ENCODE data around the gene LY6G6C. TPM values are rescaled to one million over a fixed set of nuclear protein-coding genes. Genes with fewer than 3 reads are reported as not detected.
A peak's percentile ranks its signal among the peaks of the same experiment; 100 is the strongest.

The LY6G6C gene
- total and polyA plus RNA-seq, 7 experiments from 2014 or later = 1.2 TPM; not detected in 6

GRCh38 chr6:31677955-31678354 is 43.6 kb downstream of the LY6G6C start:
- Histone ChIP-seq H3K27ac (ENCODE audit: low read depth, low read length) (no peak overlapping the region), H3K4me1 (ENCODE audit: control insufficient read depth in 2 of 2, insufficient read depth in 2 of 2, low read length in 2 of 2) (peaks cover 15 to 16% of the 10 kb centered on the region in 2 donors), H3K4me3 (ENCODE audit: low read length) (no peak overlapping the region), H3K9me3 (ENCODE audit: control insufficient read depth in 2 of 3, low read length in 3 of 3) (no peaks in the 10 kb centered on the region), H3K36me3 (ENCODE audit: control insufficient read depth in 2 of 3, insufficient read depth in 3 of 3, low read length in 3 of 3) (peaks cover 0 to 9% (median 0%) of the 10 kb centered on the region in 3 experiments), H3K27me3 (ENCODE audit: control insufficient read depth in 2 of 2, insufficient read depth in 2 of 2, low read length in 2 of 2) (no peaks in the 10 kb centered on the region)
- Mint-ChIP-seq H3K36me3 (peaks cover 0 to 4% (median 0%) of the 10 kb centered on the region in 5 donors), H3K27ac (peak overlapping the region in 4 of 9 donors; percentile 1 to 61 (median 18)), H3K9me3 (peaks cover 0 to 1% (median 0%) of the 10 kb centered on the region in 11 donors), H3K4me3 (no peak overlapping the region), H3K27me3 (no peaks in the 10 kb centered on the region), H3K4me1 (peaks cover 14 to 32% (median 18%) of the 10 kb centered on the region in 7 donors)
- intact Hi-C loops (cut with micrococcal nuclease) = no loop called here
- no peak for ATAC-seq
- DNase-seq = no peak
- ChIA-PET CTCF (interaction anchor here (1.4 kb wide), 1 partner anchor 153 kb away, joined by 3 read pairs; no protein-coding TSS in a partner anchor), POLR2A (interaction anchor here (0.7 kb wide), 1 partner anchor 26 kb away, joined by 3 read pairs; the partner anchor contains the start of gene BAG6)

- Mint-ChIP-seq H3K4me3 (no peak overlapping the region), H3K27me3 (no peaks in the 10 kb centered on the region), H3K27ac (peak overlapping the region in 5 of 9 donors; percentile 28 to 86 (median 63)), H3K36me3 (peaks cover 0 to 9% (median 7%) of the 10 kb centered on the region in 5 donors), H3K4me1 (peaks cover 14 to 32% (median 17%) of the 10 kb centered on the region in 7 donors), H3K9me3 (peaks cover 0 to 1% (median 0%) of the 10 kb centered on the region in 11 donors)
- no peak for ATAC-seq
- intact Hi-C loops (cut with micrococcal nuclease) = no loop called here
- no peak overlapping the region for H3K27ac ChIP-seq (ENCODE audit: low read depth, low read length)
- peaks cover 15 to 16% of the 10 kb centered on the region in 2 donors for H3K4me1 ChIP-seq (ENCODE audit: control insufficient read depth in 2 of 2, insufficient read depth in 2 of 2, low read length in 2 of 2)
- DNase-seq = no peak
- ChIA-PET POLR2A (interaction anchor here (0.7 kb wide), 1 partner anchor 119 kb away, joined by 3 read pairs; no protein-coding TSS in a partner anchor), CTCF (interaction anchor here (1.4 kb wide), 1 partner anchor 154 kb away, joined by 3 read pairs; no protein-coding TSS in a partner anchor)
- no peaks in the 10 kb centered on the region for H3K27me3 ChIP-seq (ENCODE audit: control insufficient read depth in 2 of 2, insufficient read depth in 2 of 2, low read length in 2 of 2)
- peaks cover 0 to 18% (median 0%) of the 10 kb centered on the region in 3 experiments for H3K36me3 ChIP-seq (ENCODE audit: control insufficient read depth in 2 of 3, insufficient read depth in 3 of 3, low read length in 3 of 3)
- no peak overlapping the region for H3K4me3 ChIP-seq (ENCODE audit: low read length)
- no peaks in the 10 kb centered on the region for H3K9me3 ChIP-seq (ENCODE audit: control insufficient read depth in 2 of 3, low read length in 3 of 3)
These were observed 44.6 kb downstream of the LY6G6C start for GRCh38 chr6:31676904-31677303.

- peak overlapping the region in 6 of 9 donors; percentile 28 to 86 (median 58) for H3K27ac Mint-ChIP-seq
- POLR2A ChIA-PET = interaction anchor here (0.8 to 1.4 kb wide), 2 partner anchors 27 to 35 kb away, joined by 3 read pairs; partner anchors contain the start of gene ABHD16A
- H3K27me3 ChIP-seq (ENCODE audit: control insufficient read depth in 2 of 2, insufficient read depth in 2 of 2, low read length in 2 of 2) = no peaks in the 10 kb centered on the region
- peaks cover 0 to 23% (median 0%) of the 10 kb centered on the region in 3 experiments for H3K36me3 ChIP-seq (ENCODE audit: control insufficient read depth in 2 of 3, insufficient read depth in 3 of 3, low read length in 3 of 3)
- H3K4me3 Mint-ChIP-seq = no peak overlapping the region
- DNase-seq (no peak), ATAC-seq (no peak)
- H3K4me3 ChIP-seq (ENCODE audit: low read length) = no peak overlapping the region
- no peaks in the 10 kb centered on the region for H3K27me3 Mint-ChIP-seq
- intact Hi-C loops (cut with micrococcal nuclease) = no loop called here
- H3K4me1 ChIP-seq (ENCODE audit: control insufficient read depth in 2 of 2, insufficient read depth in 2 of 2, low read length in 2 of 2) = peaks cover 11 to 12% of the 10 kb centered on the region in 2 donors
- H3K36me3 Mint-ChIP-seq = peaks cover 0 to 13% (median 6%) of the 10 kb centered on the region in 5 donors
- H3K4me1 Mint-ChIP-seq = peaks cover 10 to 29% (median 14%) of the 10 kb centered on the region in 7 donors
- H3K9me3 Mint-ChIP-seq = peaks cover 0 to 1% (median 0%) of the 10 kb centered on the region in 11 donors
- CTCF ChIA-PET = no interaction called here
- no peak overlapping the region for H3K27ac ChIP-seq (ENCODE audit: low read depth, low read length)
- H3K9me3 ChIP-seq (ENCODE audit: control insufficient read depth in 2 of 3, low read length in 3 of 3) = no peaks in the 10 kb centered on the region
These were observed 45.1 kb downstream of the LY6G6C start for GRCh38 chr6:31676322-31676903.

- POLR2A ChIA-PET = interaction anchor here (0.6 to 2.5 kb wide), 3 partner anchors 17 to 1459 kb away, joined by 3 to 10 read pairs (median 3); partner anchors contain the start of gene BAG6
- H3K27ac ChIP-seq (ENCODE audit: low read depth, low read length) = no peak within 1 kb of the TSS
- H3K9me3 ChIP-seq (ENCODE audit: control insufficient read depth in 2 of 3, low read length in 3 of 3) = no peaks in the 10 kb centered on the region
- Mint-ChIP-seq H3K27me3 (peaks cover 0 to 2% (median 0%) of the 10 kb centered on the region in 5 donors), H3K27ac (peak within 1 kb of the TSS in 5 of 9 donors; percentile 32 to 64 (median 48)), H3K4me3 (peak within 1 kb of the TSS in 1 of 10 donors; percentile 20), H3K4me1 (peaks cover 8 to 38% (median 30%) of the 10 kb centered on the region in 7 donors), H3K9me3 (peaks cover 0 to 3% (median 0%) of the 10 kb centered on the region in 11 donors), H3K36me3 (peaks cover 7 to 42% (median 17%) of the 10 kb centered on the region in 5 donors)
- no peaks in the 10 kb centered on the region for H3K27me3 ChIP-seq (ENCODE audit: control insufficient read depth in 2 of 2, insufficient read depth in 2 of 2, low read length in 2 of 2)
- CTCF ChIA-PET = no interaction called here
- intact Hi-C loops (cut with micrococcal nuclease) = loop anchor here (5.0 to 10.0 kb wide), 5 partner anchors 128 to 1745 kb away; partner anchors contain the start of genes CUTA (in 1 of the 2), HSD17B8 (in 1 of the 2), NELFE (in 1 of the 2) and PHF1 (in 1 of the 2)
- H3K36me3 ChIP-seq (ENCODE audit: control insufficient read depth in 2 of 3, insufficient read depth in 3 of 3, low read length in 3 of 3) = peaks cover 13 to 68% (median 24%) of the 10 kb centered on the region in 3 experiments
- DNase-seq (no peak), ATAC-seq (no peak)
- H3K4me3 ChIP-seq (ENCODE audit: low read length) = no peak within 1 kb of the TSS
- peaks cover 14 to 19% of the 10 kb centered on the region in 2 donors for H3K4me1 ChIP-seq (ENCODE audit: control insufficient read depth in 2 of 2, insufficient read depth in 2 of 2, low read length in 2 of 2)
These were observed 51.9 kb downstream of the LY6G6C start, which contains the start of gene LY6G5B for GRCh38 chr6:31669676-31670075. LY6G5B (plus strand) TSS chr6:31669976; CDS start chr6:31670951, 975 bp downstream.

Small RNAs within 50 kb of the gene (microRNA-seq; reads per million reads assigned to microRNA genes)
- not detected for gene MIR4646 (ENCODE audit: borderline microRNAs expressed)

Other genes starting within 250 kb of the LY6G6C start
Only the 30 nearest of the 41 such genes appear.
- gene LTA, start 149.5 kb downstream of the LY6G6C start, total RNA-seq = 100 to 1,000 TPM in 1 of 5 experiments, 10 to 100 TPM in 4; 12.3 to 110 (median 20.2) TPM
- 10 to 100 TPM; 24.0 to 27.5 TPM for gene LTA, start 149.5 kb downstream of the LY6G6C start, polyA plus RNA-seq
- gene TNF, start 146.2 kb downstream of the LY6G6C start, total RNA-seq = 100 to 1,000 TPM in 1 of 5 experiments, 10 to 100 TPM in 1, 1 to 10 TPM in 3; 5.4 to 125 (median 8.7) TPM
- 1 to 10 TPM in 1 of 2 donors, under 1 TPM in 1; 0.73 to 1.1 TPM for gene TNF, start 146.2 kb downstream of the LY6G6C start, polyA plus RNA-seq
- 1,000 to 10,000 TPM in 1 of 5 experiments, 100 to 1,000 TPM in 4; 370 to 1,909 (median 670) TPM for gene LTB, start 139.3 kb downstream of the LY6G6C start, total RNA-seq
- 1,000 to 10,000 TPM; 1,970 to 2,371 TPM for gene LTB, start 139.3 kb downstream of the LY6G6C start, polyA plus RNA-seq
- gene LST1, start 135.5 kb downstream of the LY6G6C start, total RNA-seq = 100 to 1,000 TPM in 2 of 5 experiments, 10 to 100 TPM in 3; 15.1 to 234 (median 32.0) TPM
- gene LST1, start 135.5 kb downstream of the LY6G6C start, polyA plus RNA-seq = 10 to 100 TPM in 1 of 2 donors, 1 to 10 TPM in 1; 8.4 to 15.3 TPM
- 10 to 100 TPM in 2 of 5 experiments, 1 to 10 TPM in 2, under 1 TPM in 1; 0.97 to 47.1 (median 6.7) TPM for gene NCR3, start 128.7 kb downstream of the LY6G6C start, total RNA-seq
- 10 to 100 TPM; 11.0 to 19.7 TPM for gene NCR3, start 128.7 kb downstream of the LY6G6C start, polyA plus RNA-seq
- gene AIF1, start 106.5 kb downstream of the LY6G6C start, total RNA-seq = 100 to 1,000 TPM in 1 of 5 experiments, 10 to 100 TPM in 4; 33.1 to 160 (median 62.0) TPM
- gene AIF1, start 106.5 kb downstream of the LY6G6C start, polyA plus RNA-seq = 100 to 1,000 TPM; 140 to 182 TPM
- 100 to 1,000 TPM; 203 to 238 (median 226) TPM for gene PRRC2A, start 101.0 kb downstream of the LY6G6C start, total RNA-seq
- 1 to 10 TPM; 3.9 to 8.2 TPM for gene PRRC2A, start 101.0 kb downstream of the LY6G6C start, polyA plus RNA-seq
- gene BAG6, start 69.1 kb downstream of the LY6G6C start, total RNA-seq = 100 to 1,000 TPM; 260 to 321 (median 280) TPM
- gene BAG6, start 69.1 kb downstream of the LY6G6C start, polyA plus RNA-seq = 10 to 100 TPM; 14.4 to 24.3 TPM
- gene APOM, start 65.9 kb downstream of the LY6G6C start, total RNA-seq = 1 to 10 TPM in 4 of 5 experiments, under 1 TPM in 1; 0.78 to 4.3 (median 2.8) TPM
- gene APOM, start 65.9 kb downstream of the LY6G6C start, polyA plus RNA-seq = 1 to 10 TPM; 3.8 to 5.0 TPM
- 10 to 100 TPM; 14.0 to 32.8 (median 23.2) TPM for gene C6orf47, start 61.0 kb downstream of the LY6G6C start, total RNA-seq
- 10 to 100 TPM; 22.3 to 33.7 TPM for gene C6orf47, start 61.0 kb downstream of the LY6G6C start, polyA plus RNA-seq
- 10 to 100 TPM; 12.8 to 35.1 (median 28.9) TPM for gene GPANK1, start 56.7 kb downstream of the LY6G6C start, total RNA-seq
- 10 to 100 TPM; 24.0 to 27.2 TPM for gene GPANK1, start 56.7 kb downstream of the LY6G6C start, polyA plus RNA-seq
- 100 to 1,000 TPM; 101 to 215 (median 133) TPM for gene CSNK2B, start 55.7 kb downstream of the LY6G6C start, total RNA-seq
- 100 to 1,000 TPM; 260 to 275 TPM for gene CSNK2B, start 55.7 kb downstream of the LY6G6C start, polyA plus RNA-seq
- gene LY6G5B, start 51.8 kb downstream of the LY6G6C start, total RNA-seq = 10 to 100 TPM; 27.7 to 51.0 (median 42.9) TPM
- not detected for gene LY6G5B, start 51.8 kb downstream of the LY6G6C start, polyA plus RNA-seq
- gene LY6G5C, start 40.7 kb downstream of the LY6G6C start, total RNA-seq = 1 to 10 TPM; 2.4 to 4.3 (median 3.1) TPM
- gene LY6G5C, start 40.7 kb downstream of the LY6G6C start, polyA plus RNA-seq = 10 to 100 TPM in 1 of 2 donors, 1 to 10 TPM in 1; 6.4 to 10.2 TPM
- 10 to 100 TPM; 60.1 to 71.7 (median 65.2) TPM for gene ABHD16A, start 18.4 kb downstream of the LY6G6C start, total RNA-seq
- gene ABHD16A, start 18.4 kb downstream of the LY6G6C start, polyA plus RNA-seq = 10 to 100 TPM; 31.1 to 42.5 TPM
- under 1 TPM in 1 of 5 experiments, not detected in 4; 0.56 TPM for gene LY6G6F, start 14.9 kb downstream of the LY6G6C start, total RNA-seq
- not detected for gene LY6G6F, start 14.9 kb downstream of the LY6G6C start, polyA plus RNA-seq
- not detected for gene LY6G6D, start 6.4 kb downstream of the LY6G6C start, total RNA-seq
- not detected for gene LY6G6D, start 6.4 kb downstream of the LY6G6C start, polyA plus RNA-seq
- gene MPIG6B, start 1.6 kb upstream of the LY6G6C start, total RNA-seq = 1 to 10 TPM in 1 of 5 experiments, under 1 TPM in 4; 0.12 to 4.7 (median 0.64) TPM
- gene MPIG6B, start 1.6 kb upstream of the LY6G6C start, polyA plus RNA-seq = 1 to 10 TPM in 1 of 2 donors, under 1 TPM in 1; 0.20 to 2.3 TPM
- 10 to 100 TPM in 2 of 5 experiments, 1 to 10 TPM in 3; 4.9 to 31.4 (median 7.1) TPM for gene DDAH2, start 7.6 kb upstream of the LY6G6C start, total RNA-seq
- 10 to 100 TPM; 13.1 to 15.3 TPM for gene DDAH2, start 7.6 kb upstream of the LY6G6C start, polyA plus RNA-seq
- gene CLIC1, start 14.8 kb upstream of the LY6G6C start, total RNA-seq = 100 to 1,000 TPM in 2 of 5 experiments, 10 to 100 TPM in 3; 29.3 to 494 (median 58.2) TPM
- 100 to 1,000 TPM; 102 to 122 TPM for gene CLIC1, start 14.8 kb upstream of the LY6G6C start, polyA plus RNA-seq
- gene MSH5, start 18.3 kb upstream of the LY6G6C start, total RNA-seq = 10 to 100 TPM; 10.3 to 52.2 (median 11.4) TPM
- gene MSH5, start 18.3 kb upstream of the LY6G6C start, polyA plus RNA-seq = 1 to 10 TPM in 1 of 2 donors, under 1 TPM in 1; 0.51 to 2.6 TPM
- 10 to 100 TPM in 1 of 5 experiments, 1 to 10 TPM in 4; 2.3 to 11.1 (median 3.3) TPM for gene SAPCD1, start 40.9 kb upstream of the LY6G6C start, total RNA-seq
- not detected for gene SAPCD1, start 40.9 kb upstream of the LY6G6C start, polyA plus RNA-seq
- 1 to 10 TPM in 3 of 5 experiments, under 1 TPM in 2; 0.53 to 4.5 (median 1.1) TPM for gene VWA7, start 55.6 kb upstream of the LY6G6C start, total RNA-seq
- not detected for gene VWA7, start 55.6 kb upstream of the LY6G6C start, polyA plus RNA-seq
- 10 to 100 TPM; 34.3 to 84.2 (median 53.2) TPM for gene VARS1, start 74.0 kb upstream of the LY6G6C start, total RNA-seq
- gene VARS1, start 74.0 kb upstream of the LY6G6C start, polyA plus RNA-seq = 10 to 100 TPM; 32.2 to 44.8 TPM
- gene LSM2, start 85.2 kb upstream of the LY6G6C start, total RNA-seq = 10 to 100 TPM; 22.9 to 94.5 (median 29.2) TPM
- 10 to 100 TPM; 58.9 to 67.9 TPM for gene LSM2, start 85.2 kb upstream of the LY6G6C start, polyA plus RNA-seq
- gene HSPA1L, start 93.5 kb upstream of the LY6G6C start, total RNA-seq = 1 to 10 TPM; 3.3 to 5.5 (median 4.7) TPM
- gene HSPA1L, start 93.5 kb upstream of the LY6G6C start, polyA plus RNA-seq = 1 to 10 TPM; 2.3 to 3.6 TPM
- gene HSPA1A, start 93.8 kb upstream of the LY6G6C start, total RNA-seq = 100 to 1,000 TPM in 1 of 5 experiments, 10 to 100 TPM in 3, 1 to 10 TPM in 1; 6.7 to 125 (median 30.3) TPM
- 10 to 100 TPM; 26.0 to 52.5 TPM for gene HSPA1A, start 93.8 kb upstream of the LY6G6C start, polyA plus RNA-seq
- gene HSPA1B, start 106.0 kb upstream of the LY6G6C start, total RNA-seq = 10 to 100 TPM in 4 of 5 experiments, 1 to 10 TPM in 1; 8.6 to 68.9 (median 28.9) TPM
- gene HSPA1B, start 106.0 kb upstream of the LY6G6C start, polyA plus RNA-seq = 1 to 10 TPM; 2.8 to 3.6 TPM
- 10 to 100 TPM; 18.6 to 35.0 (median 20.1) TPM for gene NEU1, start 141.1 kb upstream of the LY6G6C start, total RNA-seq
- gene NEU1, start 141.1 kb upstream of the LY6G6C start, polyA plus RNA-seq = 10 to 100 TPM; 13.6 to 19.9 TPM
- gene SLC44A4, start 157.3 kb upstream of the LY6G6C start, total RNA-seq = not detected
- gene SLC44A4, start 157.3 kb upstream of the LY6G6C start, polyA plus RNA-seq = not detected

Measured in naive thymus-derived CD4-positive, alpha-beta T cell (primary cell).